A549 (cell line): ENCODE results near the gene LEF1.

ENCODE experiments used
- CEBPB ChIP-seq, 2 experiments: fragments of >200 bp in 1 of 2; sonication (Bioruptor Twin) in 1 of 2; formaldehyde crosslinking in 1 of 2; IDR thresholded peaks; 2 replicates each; pipeline ENCODE4 v1.6.1; 2012 to 2016
- CHD2 ChIP-seq: fragments of 150-350 bp; IDR thresholded peaks from 2 replicates; pipeline ENCODE4 v1.6.1; 2014; ENCODE audit warnings: low read length; ENCODE audit not compliant: partially characterized antibody
- CTCF ChIP-seq: fragments of >200 bp; sonication (Bioruptor Twin); formaldehyde crosslinking; IDR thresholded peaks from 3 replicates; pipeline ENCODE4 v1.5.1; 2016
- NR3C1 ChIP-seq: fragments of >200 bp; sonication (Bioruptor Twin); formaldehyde crosslinking; IDR thresholded peaks from 3 replicates; pipeline ENCODE4 v1.6.1; 2017
- POLR2A ChIP-seq: IDR thresholded peaks from 2 replicates; pipeline ENCODE4 v1.6.1; 2012; ENCODE audit warnings: mild to moderate bottlenecking, low read length
- POLR2AphosphoS2 ChIP-seq: conservative IDR thresholded peaks from 2 replicates; pipeline ENCODE4 v1.6.1; 2012; ENCODE audit warnings: low read length, improper control_type of control experiment, inconsistent platforms

GRCh38 chr4:108024878-108025165 lies 143.9 kb downstream of the LEF1 start:
- TF ChIP-seq NR3C1: no peak
- no peak for TF ChIP-seq CTCF
- TF ChIP-seq POLR2AphosphoS2: no peak
- no peak for TF ChIP-seq CEBPB (IDR thresholded peaks at IDR 0.05)
- TF ChIP-seq POLR2A: no peak
- TF ChIP-seq CHD2: no peak
